ENCODE results near the gene EPHB1.

EPHB1 gene

DNA sequence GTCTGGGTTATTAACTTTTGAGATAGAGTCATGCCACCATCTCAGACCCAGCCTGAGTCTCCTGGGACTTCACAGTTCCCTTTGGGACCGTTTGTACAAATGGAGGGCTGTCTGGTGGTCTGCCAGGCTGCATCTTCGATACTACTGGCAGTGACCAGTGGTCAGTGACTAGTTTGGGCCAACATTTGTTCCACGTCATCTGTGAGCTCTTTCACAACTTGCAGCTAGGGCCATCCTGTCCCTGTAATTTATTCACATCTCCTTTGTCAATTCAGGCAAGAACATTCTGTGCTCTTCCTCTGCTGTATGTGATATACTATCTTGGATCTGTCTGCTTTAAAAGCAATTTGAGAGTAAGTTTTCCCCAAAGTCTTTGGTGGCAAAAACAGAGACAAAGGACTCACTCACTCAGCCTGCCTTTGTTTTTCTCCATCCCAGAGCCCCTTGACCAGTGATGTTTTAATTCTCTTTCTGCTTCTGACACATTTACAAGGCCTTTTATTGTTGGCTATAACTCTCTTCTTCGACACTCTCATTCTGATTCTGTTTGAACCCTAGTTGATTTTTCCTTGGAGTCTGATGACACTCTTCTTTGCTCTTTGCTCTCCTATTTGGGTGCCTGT lies 353.4 kb downstream of the EPHB1 start:
- DNase-seq (ENCODE audit: low read depth, low spot score): no peak
- no peak overlapping the region for H3K4me3 ChIP-seq (ENCODE audit: low read length)

DNA sequence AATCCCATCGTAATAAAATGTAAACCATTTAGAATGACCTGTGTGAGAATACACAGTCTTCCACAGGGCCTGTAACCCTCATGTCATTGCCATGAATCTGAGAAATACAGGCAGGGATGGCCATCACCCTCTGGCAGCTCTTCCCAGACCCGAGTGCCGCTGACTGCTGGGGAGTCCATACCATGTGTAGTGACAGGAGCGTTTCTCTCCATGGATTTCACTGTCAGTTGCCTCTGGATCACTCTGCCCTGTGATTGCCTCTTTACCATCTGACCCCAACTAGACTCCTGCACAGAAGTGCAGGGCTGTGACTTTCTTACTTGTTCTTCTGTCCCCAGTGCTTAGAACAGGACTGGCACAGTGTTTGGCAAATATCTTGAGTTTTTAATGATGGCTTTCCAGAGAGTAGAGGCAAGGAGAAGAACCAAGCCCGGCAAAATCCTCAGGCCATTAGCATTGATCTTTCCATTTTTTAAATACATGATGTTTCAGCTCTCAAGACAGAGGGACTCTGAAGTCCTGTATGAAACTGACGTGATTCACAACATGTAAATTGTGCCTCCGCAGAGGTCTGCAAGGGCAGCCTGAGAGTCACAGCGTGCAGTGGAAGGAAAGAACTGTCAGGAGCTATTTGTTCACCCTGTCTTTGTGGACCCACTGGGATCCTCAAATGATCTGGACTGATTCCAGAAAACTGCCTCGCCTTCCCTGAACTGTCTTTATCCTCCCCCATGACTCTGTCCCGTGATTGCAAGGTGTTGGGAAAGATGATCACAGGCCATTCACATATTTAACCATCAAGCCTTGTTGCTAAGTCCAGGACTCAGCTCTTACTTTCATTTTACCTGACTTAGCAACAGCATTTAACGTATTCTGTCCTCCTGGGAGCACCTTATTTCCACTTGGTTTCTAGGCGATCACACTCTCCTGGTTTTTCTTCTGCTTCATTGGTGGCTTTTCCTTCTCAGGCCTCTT lies 354.9 kb downstream of the EPHB1 start:
- no peak for DNase-seq (ENCODE audit: low read depth, low spot score)
- H3K4me3 ChIP-seq (ENCODE audit: low read length): no peak overlapping the region

DNA sequence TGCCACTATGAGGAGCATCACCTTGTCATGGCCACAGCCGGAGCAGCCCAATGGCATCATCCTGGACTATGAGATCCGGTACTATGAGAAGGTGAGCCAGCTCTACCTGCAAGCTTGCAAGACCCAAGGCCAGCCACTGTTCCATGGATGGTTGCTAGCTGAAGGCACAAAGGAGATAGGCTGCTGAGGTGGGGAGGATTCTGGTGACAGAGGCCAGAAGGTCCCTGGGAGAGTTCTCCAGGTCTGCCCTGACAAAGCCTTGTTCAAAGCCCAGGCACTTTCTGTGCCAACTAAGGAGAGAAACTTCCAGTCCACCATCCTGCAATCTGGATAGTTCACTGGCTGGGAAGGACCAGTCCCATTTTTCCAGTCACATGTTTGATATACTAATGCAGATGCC lies 359.1 kb downstream of the EPHB1 start:
- no peak for DNase-seq (ENCODE audit: low read depth, low spot score)
- no peak overlapping the region for H3K4me3 ChIP-seq (ENCODE audit: low read length)

- no peak overlapping the region for H3K4me3 ChIP-seq (ENCODE audit: low read length)
- no peak for DNase-seq (ENCODE audit: low read depth, low spot score)
Observed at GRCh38 chr3:135155228-135155627, 360.2 kb downstream of the EPHB1 start.

GRCh38 chr3:135155791-135156190 lies 360.7 kb downstream of the EPHB1 start:
- no peak for DNase-seq (ENCODE audit: low read depth, low spot score)

GRCh38 chr3:135157045-135157740 lies 362.1 kb downstream of the EPHB1 start:
- no peak overlapping the region for H3K4me3 ChIP-seq (ENCODE audit: low read length)
- DNase-seq (ENCODE audit: low read depth, low spot score): no peak

More at GRCh38 chr3:135155791-135156190, 360.7 kb downstream of the EPHB1 start:
- H3K4me3 ChIP-seq (ENCODE audit: low read length): no peak overlapping the region

DNA sequence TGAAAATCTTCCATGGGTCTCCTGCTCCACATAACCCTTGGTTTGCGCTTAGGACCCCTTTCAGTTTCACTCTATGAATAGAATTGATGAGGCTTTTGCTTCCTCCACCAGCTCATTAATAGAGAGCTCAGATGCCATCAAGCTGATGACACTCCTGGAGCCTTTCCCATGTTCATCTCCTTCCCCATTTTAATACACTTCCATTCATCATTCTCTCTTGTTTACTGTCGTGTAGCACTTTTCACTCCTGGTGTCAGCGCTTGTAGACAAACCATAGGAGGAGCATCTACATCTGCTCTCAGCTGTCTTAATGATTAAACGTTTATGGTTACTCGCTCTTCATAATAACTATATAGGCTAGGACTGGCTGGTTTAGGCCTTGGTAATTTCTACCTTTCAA lies 363.5 kb downstream of the EPHB1 start:
- H3K4me3 ChIP-seq (ENCODE audit: low read length): no peak overlapping the region
- no peak for DNase-seq (ENCODE audit: low read depth, low spot score)

- H3K4me3 ChIP-seq (ENCODE audit: low read length): no peak overlapping the region
- no peak for DNase-seq (ENCODE audit: low read depth, low spot score)
Observed at GRCh38 chr3:135159681-135160247, 364.7 kb downstream of the EPHB1 start.

DNA sequence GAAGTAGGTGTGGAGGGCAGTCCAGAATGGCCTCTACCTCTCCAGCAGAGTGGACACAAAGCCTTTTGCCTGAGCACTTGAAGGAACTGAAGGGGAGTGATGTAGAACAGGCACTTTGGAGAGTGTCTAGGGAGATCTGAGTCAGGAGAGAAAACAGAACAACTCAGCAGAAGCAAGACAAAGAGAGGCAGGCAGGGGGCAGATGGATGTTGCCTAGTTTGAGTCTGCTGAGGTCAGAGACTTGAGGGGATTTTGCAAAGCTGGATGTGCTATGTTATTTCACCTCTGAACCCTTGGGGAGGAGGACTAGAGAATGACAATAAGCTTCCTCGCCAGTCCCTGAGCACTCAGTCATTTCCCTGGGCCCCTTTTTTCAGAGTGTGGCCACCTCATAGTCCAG lies 366.4 kb downstream of the EPHB1 start:
- DNase-seq (ENCODE audit: low read depth, low spot score): no peak
- no peak overlapping the region for H3K4me3 ChIP-seq (ENCODE audit: low read length)

DNA sequence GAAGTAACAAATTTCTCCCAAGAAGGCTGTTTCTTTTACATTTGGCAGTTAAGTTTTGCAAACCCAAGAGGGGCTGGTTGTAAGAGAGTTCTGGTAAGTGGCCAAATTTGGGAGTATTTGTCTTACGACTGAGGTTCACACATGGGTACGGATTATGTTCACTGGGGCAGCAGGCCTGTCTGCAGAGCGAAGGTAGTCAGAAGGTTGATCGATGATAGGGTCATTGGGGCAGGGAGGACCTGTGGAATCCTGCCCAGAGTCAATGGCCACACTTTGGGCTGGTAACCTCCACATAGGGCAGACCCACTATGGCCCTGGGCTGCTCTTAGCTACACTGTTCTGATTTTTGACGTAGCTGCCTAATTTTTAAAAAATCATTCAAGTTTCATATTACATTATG lies 368.6 kb downstream of the EPHB1 start:
- DNase-seq (ENCODE audit: low read depth, low spot score): no peak
- no peak overlapping the region for H3K4me3 ChIP-seq (ENCODE audit: low read length)

DNA sequence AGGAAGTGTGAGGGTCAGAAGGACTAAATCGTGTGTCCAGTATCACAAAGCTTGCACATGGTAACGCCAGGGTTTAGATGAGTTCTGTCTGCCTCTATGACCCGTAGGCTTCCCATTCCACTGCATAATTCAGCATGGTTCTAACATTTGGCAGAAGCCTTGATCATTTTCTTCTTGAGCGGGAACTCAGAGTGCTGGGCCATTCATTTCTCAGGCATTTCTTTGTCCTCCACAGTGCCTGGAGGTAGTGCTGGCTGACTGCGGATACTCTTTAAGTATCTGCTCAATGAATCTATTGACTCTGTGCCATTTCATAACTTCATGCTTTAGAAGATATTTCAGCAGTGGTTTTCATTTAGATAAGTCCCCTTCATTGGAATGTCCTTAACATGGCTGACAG lies 370.2 kb downstream of the EPHB1 start:
- DNase-seq (ENCODE audit: low read depth, low spot score): no peak
- no peak overlapping the region for H3K4me3 ChIP-seq (ENCODE audit: low read length)

- no peak for DNase-seq (ENCODE audit: low read depth, low spot score)
- no peak overlapping the region for H3K4me3 ChIP-seq (ENCODE audit: low read length)
Observed at GRCh38 chr3:135166266-135166825, 371.3 kb downstream of the EPHB1 start.

DNA sequence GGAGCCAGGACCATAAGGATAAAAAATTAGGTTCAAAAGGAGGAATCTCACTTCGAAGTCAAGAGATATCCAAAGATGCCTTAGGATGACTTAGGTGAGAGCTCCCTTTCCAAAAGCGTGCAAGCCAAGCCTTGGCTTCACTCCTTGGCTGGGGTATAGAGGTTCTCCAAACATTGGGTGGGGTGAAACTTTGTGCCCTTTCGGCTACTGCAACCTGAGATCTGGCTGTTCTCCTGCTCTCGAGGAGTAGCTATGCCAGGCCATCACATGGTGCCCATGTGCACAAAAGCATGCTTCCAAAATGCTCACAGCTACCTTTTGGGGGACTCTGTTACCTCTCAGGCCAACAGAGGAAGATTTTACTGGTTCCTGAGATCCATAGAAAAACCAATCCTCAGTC lies 373.8 kb downstream of the EPHB1 start:
- no peak overlapping the region for H3K4me3 ChIP-seq (ENCODE audit: low read length)

GRCh38 chr3:135169651-135170050 lies 374.6 kb downstream of the EPHB1 start:
- no peak for DNase-seq (ENCODE audit: low read depth, low spot score)
- no peak overlapping the region for H3K4me3 ChIP-seq (ENCODE audit: low read length)

More for the DNA sequence above, 373.8 kb downstream of the EPHB1 start:
- DNase-seq (ENCODE audit: low read depth, low spot score): no peak

GRCh38 chr3:135170732-135171131 lies 375.7 kb downstream of the EPHB1 start:
- H3K4me3 ChIP-seq (ENCODE audit: low read length): no peak overlapping the region
- DNase-seq (ENCODE audit: low read depth, low spot score): no peak

DNA sequence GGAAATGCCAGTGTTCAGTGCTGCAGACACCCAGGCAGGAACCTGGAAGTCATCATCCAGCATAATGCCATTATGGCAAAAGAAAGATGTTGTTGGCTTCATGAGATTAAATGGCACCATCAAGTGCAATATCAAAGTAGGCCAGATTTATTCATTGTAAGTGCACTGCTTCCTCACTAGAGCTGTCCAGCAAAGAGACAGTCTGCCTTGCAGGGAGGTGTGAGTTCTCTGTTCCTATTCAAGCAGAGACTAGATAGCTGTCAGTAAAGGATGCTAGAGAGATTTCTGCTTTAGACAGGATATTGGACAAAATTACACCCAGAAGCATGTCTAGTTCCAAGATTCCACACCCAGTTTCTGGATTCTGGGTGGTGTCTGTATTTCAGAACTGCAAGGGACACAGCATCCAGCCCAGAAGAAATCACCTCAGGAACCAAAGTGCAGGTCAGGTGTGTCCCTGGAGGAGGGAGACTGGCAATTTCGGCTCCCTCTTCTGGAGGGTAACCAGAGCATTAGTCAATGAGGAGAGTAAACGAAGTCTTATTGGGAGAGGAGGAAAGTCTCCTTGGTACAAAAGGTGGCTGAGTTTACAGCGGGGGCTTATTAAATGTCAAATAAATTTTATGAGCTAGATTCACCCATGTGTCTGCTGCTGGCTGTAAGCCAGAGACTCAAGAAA lies 377.3 kb downstream of the EPHB1 start:
- DNase-seq (ENCODE audit: low read depth, low spot score): no peak
- no peak overlapping the region for H3K4me3 ChIP-seq (ENCODE audit: low read length)

- no peak overlapping the region for H3K4me3 ChIP-seq (ENCODE audit: low read length)
- DNase-seq (ENCODE audit: low read depth, low spot score): no peak
Observed at GRCh38 chr3:135175728-135176277, 380.7 kb downstream of the EPHB1 start.

- no peak for DNase-seq (ENCODE audit: low read depth, low spot score)
- H3K4me3 ChIP-seq (ENCODE audit: low read length): no peak overlapping the region
Observed at GRCh38 chr3:135176881-135177280, 381.8 kb downstream of the EPHB1 start.
